ENCODE measurements around the gene TBC1D25.

Gene TBC1D25

GRCh38 chrX:48600226-48600625, 60.7 kb downstream of the TBC1D25 start:
- H3K36me3 ChIP-seq (ENCODE audit: insufficient read depth, low read length) = no peaks in the 10 kb centered on the region
- H2AFZ ChIP-seq (ENCODE audit: low read length) = no peak overlapping the region
- peaks cover 4% of the 10 kb centered on the region for H3K4me1 ChIP-seq (ENCODE audit: insufficient read depth, low read length, poor library complexity, severe bottlenecking)
- 0 out of 2 replicates have a peak, but pooled peaks cover 3% of the 10 kb centered on the region for H3K79me2 ChIP-seq (ENCODE audit: insufficient read depth, low read length)
- H3K4me3 ChIP-seq (ENCODE audit: low read length, poor library complexity, severe bottlenecking) = no peak overlapping the region
- no peaks in the 10 kb centered on the region for H3K9me2 ChIP-seq (replicated peaks; ENCODE audit: low read depth, low read length)
- H3F3A ChIP-seq (ENCODE audit: low read depth) = no peaks in the 10 kb centered on the region
- H3K9ac ChIP-seq (ENCODE audit: low read depth, low read length, poor library complexity, severe bottlenecking) = no peak overlapping the region
- no peaks in the 10 kb centered on the region for H4K20me1 ChIP-seq (ENCODE audit: insufficient read depth, low read length, poor library complexity, severe bottlenecking)
- TF ChIP-seq EZH2phosphoT487 (IDR thresholded peaks at IDR 0.05; ENCODE audit: borderline replicate concordance) = no peak
- TF ChIP-seq CTCF (conservative IDR thresholded peaks at IDR 0.05; ENCODE audit: low read length) = no peak
- H3K4me2 ChIP-seq (ENCODE audit: low read depth, low read length, poor library complexity, severe bottlenecking) = no peak overlapping the region
- no peaks in the 10 kb centered on the region for H3K27me3 ChIP-seq (ENCODE audit: insufficient read depth, low read length, poor library complexity, severe bottlenecking)
- no peaks in the 10 kb centered on the region for H3K9me3 ChIP-seq (ENCODE audit: insufficient read depth, low read depth, low read length)

GRCh38 chrX:48601741-48602394, 62.4 kb downstream of the TBC1D25 start:
- Histone ChIP-seq H2AFZ (ENCODE audit: low read length) (no peak overlapping the region), H4K20me1 (ENCODE audit: insufficient read depth, low read length, poor library complexity, severe bottlenecking) (no peaks in the 10 kb centered on the region), H3K36me3 (ENCODE audit: insufficient read depth, low read length) (no peaks in the 10 kb centered on the region), H3K4me1 (ENCODE audit: insufficient read depth, low read length, poor library complexity, severe bottlenecking) (no peaks in the 10 kb centered on the region), H3K4me2 (ENCODE audit: low read depth, low read length, poor library complexity, severe bottlenecking) (no peak overlapping the region), H3K9me3 (ENCODE audit: insufficient read depth, low read depth, low read length) (no peaks in the 10 kb centered on the region), H3K79me2 (ENCODE audit: insufficient read depth, low read length) (0 out of 2 replicates have a peak, but pooled peaks cover 3% of the 10 kb centered on the region), H3K9ac (ENCODE audit: low read depth, low read length, poor library complexity, severe bottlenecking) (no peak overlapping the region), H3F3A (ENCODE audit: low read depth) (no peaks in the 10 kb centered on the region), H3K27me3 (ENCODE audit: insufficient read depth, low read length, poor library complexity, severe bottlenecking) (no peaks in the 10 kb centered on the region), H3K9me2 (replicated peaks; ENCODE audit: low read depth, low read length) (no peaks in the 10 kb centered on the region), H3K4me3 (ENCODE audit: low read length, poor library complexity, severe bottlenecking) (no peak overlapping the region)
- TF ChIP-seq EZH2phosphoT487 (IDR thresholded peaks at IDR 0.05; ENCODE audit: borderline replicate concordance) (no peak), CTCF (conservative IDR thresholded peaks at IDR 0.05; ENCODE audit: low read length) (no peak)

- H3K9me3 ChIP-seq (ENCODE audit: insufficient read depth, low read depth, low read length) = no peaks in the 10 kb centered on the region
- H3K4me3 ChIP-seq (ENCODE audit: low read length, poor library complexity, severe bottlenecking) = no peak overlapping the region
- H3K4me2 ChIP-seq (ENCODE audit: low read depth, low read length, poor library complexity, severe bottlenecking) = no peak overlapping the region
- no peaks in the 10 kb centered on the region for H3K4me1 ChIP-seq (ENCODE audit: insufficient read depth, low read length, poor library complexity, severe bottlenecking)
- no peak overlapping the region for H2AFZ ChIP-seq (ENCODE audit: low read length)
- no peak for TF ChIP-seq CTCF (conservative IDR thresholded peaks at IDR 0.05; ENCODE audit: low read length)
- no peak for TF ChIP-seq EZH2phosphoT487 (IDR thresholded peaks at IDR 0.05; ENCODE audit: borderline replicate concordance)
- no peaks in the 10 kb centered on the region for H3K9me2 ChIP-seq (replicated peaks; ENCODE audit: low read depth, low read length)
- no peaks in the 10 kb centered on the region for H3K79me2 ChIP-seq (ENCODE audit: insufficient read depth, low read length)
- no peak overlapping the region for H3K9ac ChIP-seq (ENCODE audit: low read depth, low read length, poor library complexity, severe bottlenecking)
- H3K27me3 ChIP-seq (ENCODE audit: insufficient read depth, low read length, poor library complexity, severe bottlenecking) = no peaks in the 10 kb centered on the region
- H3F3A ChIP-seq (ENCODE audit: low read depth) = no peaks in the 10 kb centered on the region
- no peaks in the 10 kb centered on the region for H3K36me3 ChIP-seq (ENCODE audit: insufficient read depth, low read length)
- no peaks in the 10 kb centered on the region for H4K20me1 ChIP-seq (ENCODE audit: insufficient read depth, low read length, poor library complexity, severe bottlenecking)
Measured at GRCh38 chrX:48604701-48605100, 65.2 kb downstream of the TBC1D25 start.
